ENCODE data around the gene PRKAR2A.
A peak's percentile ranks its signal among the peaks of the same experiment; 100 is the strongest.

- TF ChIP-seq CTCF (tag by site-specific recombination; IDR thresholded peaks at IDR 0.05) (no peak), ZNF837 (tag by site-specific recombination; IDR thresholded peaks at IDR 0.05) (no peak), MZF1 (tag by site-specific recombination; IDR thresholded peaks at IDR 0.05; ENCODE audit: borderline replicate concordance) (no peak), ZNF138 (tag by site-specific recombination; IDR thresholded peaks at IDR 0.05; ENCODE audit: borderline replicate concordance) (no peak), BCL11A (tag by site-specific recombination; IDR thresholded peaks at IDR 0.05; ENCODE audit: low read depth) (no peak), ZNF398 (tag by site-specific recombination; IDR thresholded peaks at IDR 0.05) (no peak), ZNF324 (tag by site-specific recombination; IDR thresholded peaks at IDR 0.05) (no peak), ZBTB1 (tag by site-specific recombination; IDR thresholded peaks at IDR 0.05) (no peak), ZNF121 (tag by site-specific recombination; IDR thresholded peaks at IDR 0.05) (0 out of 2 replicates have a peak, but pooled peaks have one; percentile 63), OVOL3 (tag by site-specific recombination; IDR thresholded peaks at IDR 0.05) (no peak), SP2 (tag by site-specific recombination; IDR thresholded peaks at IDR 0.05) (no peak), TCF7L2 (IDR thresholded peaks at IDR 0.05; ENCODE audit: borderline replicate concordance, low read depth, low read length) (no peak), ZNF114 (tag by site-specific recombination; IDR thresholded peaks at IDR 0.05) (no peak)
These were observed 42.7 kb downstream of the PRKAR2A start for GRCh38 chr3:48804930-48805329.

Data from HEK293 (cell line).